Epidermal melanocyte (primary cell): ENCODE results near the gene LMAN1L.

Source experiments
- DNase-seq: peaks from one replicate; pipeline ENCODE4 v3.0.0; 2011; ENCODE audit warnings: low spot score; ENCODE audit not compliant: insufficient read length

LMAN1L gene

GRCh38 chr15:74837482-74838136 lies 25.0 kb downstream of the LMAN1L start:
- no peak for DNase-seq

- no peak for DNase-seq
These were observed 25.5 kb downstream of the LMAN1L start for GRCh38 chr15:74838137-74838516.

GRCh38 chr15:74838746-74839525 lies 26.3 kb downstream of the LMAN1L start:
- DNase-seq, result no peak

- DNase-seq, result no peak
These were observed 27.1 kb downstream of the LMAN1L start for GRCh38 chr15:74839526-74840395.

GRCh38 chr15:74840851-74841775 lies 28.5 kb downstream of the LMAN1L start:
- no peak for DNase-seq

- no peak for DNase-seq
These were observed 29.3 kb downstream of the LMAN1L start for GRCh38 chr15:74841891-74842373.

GRCh38 chr15:74842581-74843444 lies 30.2 kb downstream of the LMAN1L start, which contains the start of gene ULK3:
TSS of gene ULK3 (minus strand) at chr15:74843156. CDS start at chr15:74843105, 51 bp downstream.
- peak; percentile 91 for DNase-seq

GRCh38 chr15:74843445-74843828 lies 30.8 kb downstream of the LMAN1L start:
- DNase-seq, result no peak

- no peak for DNase-seq
These were observed 31.3 kb downstream of the LMAN1L start for GRCh38 chr15:74843891-74844299.

- DNase-seq, result no peak
These were observed 31.9 kb downstream of the LMAN1L start for GRCh38 chr15:74844319-74845207.

- no peak for DNase-seq
These were observed 32.6 kb downstream of the LMAN1L start for GRCh38 chr15:74845208-74845568.

GRCh38 chr15:74845581-74845980 lies 32.9 kb downstream of the LMAN1L start:
- DNase-seq, result no peak

- DNase-seq, result no peak
These were observed 34.8 kb downstream of the LMAN1L start for GRCh38 chr15:74847432-74847831.

GRCh38 chr15:74850393-74850792 lies 37.8 kb downstream of the LMAN1L start:
- no peak for DNase-seq

GRCh38 chr15:74851960-74852359 lies 39.3 kb downstream of the LMAN1L start:
- DNase-seq, result no peak

- no peak for DNase-seq
These were observed 41.9 kb downstream of the LMAN1L start for GRCh38 chr15:74854453-74855022.

- no peak for DNase-seq
These were observed 43.2 kb downstream of the LMAN1L start for GRCh38 chr15:74855857-74856256.

- no peak for DNase-seq
These were observed 43.9 kb downstream of the LMAN1L start for GRCh38 chr15:74856537-74856936.
